GM23338 (cell line): ENCODE results near the gene CYBA. TPM values are rescaled to one million over a fixed set of nuclear protein-coding genes. Genes with fewer than 3 reads are reported as not detected.

Experiments used
- ATAC-seq: fragments of 200-7000 bp; cut with Tn5 transposase; 3 replicates; pipeline ENCODE4 v1.9.1; 2020
- DNase-seq: peaks from one replicate; pipeline ENCODE4 v3.0.0-alpha.2; 2015; ENCODE audit warnings: low spot score
- H2AFZ ChIP-seq: fragments of 200-600 bp; sonication (generic); 2 replicates; pipeline ENCODE4 v1.8.0; 2016; ENCODE audit warnings: antibody characterized with exemption, mild to moderate bottlenecking, moderate library complexity
- H3F3A ChIP-seq: fragments of 200-600 bp; sonication (generic); replicated peaks from 2 replicates; pipeline ENCODE4 v1.8.0; 2017; ENCODE audit warnings: antibody characterized with exemption, mixed run types, low read depth
- H3K27ac ChIP-seq: fragments of 200-600 bp; sonication (generic); 2 replicates; pipeline ENCODE4 v1.6.1; 2016; ENCODE audit warnings: low read depth
- H3K27me3 ChIP-seq: fragments of 200-600 bp; sonication (generic); 2 replicates; pipeline ENCODE4 v1.8.0; 2016; ENCODE audit warnings: mild to moderate bottlenecking, mixed run types, moderate library complexity; ENCODE audit not compliant: insufficient read depth
- H3K36me3 ChIP-seq: fragments of 200-600 bp; sonication (generic); 2 replicates; pipeline ENCODE4 v1.8.0; 2016; ENCODE audit warnings: mild to moderate bottlenecking; ENCODE audit not compliant: insufficient read depth
- H3K4me1 ChIP-seq: fragments of 200-600 bp; sonication (generic); 2 replicates; pipeline ENCODE4 v1.8.0; 2016; ENCODE audit warnings: mild to moderate bottlenecking, moderate library complexity; ENCODE audit not compliant: insufficient read depth
- H3K4me2 ChIP-seq: fragments of 200-600 bp; sonication (generic); 2 replicates; pipeline ENCODE4 v1.7.1; 2017; ENCODE audit warnings: mixed run types
- H3K4me3 ChIP-seq: fragments of 200-600 bp; sonication (generic); 2 replicates; pipeline ENCODE4 v1.6.1; 2016; ENCODE audit warnings: mixed run types
- H3K79me2 ChIP-seq: fragments of 200-600 bp; sonication (generic); replicated peaks from 2 replicates; pipeline ENCODE4 v1.8.0; 2017; ENCODE audit warnings: mild to moderate bottlenecking; ENCODE audit not compliant: insufficient read depth
- H3K9me2 ChIP-seq: fragments of 200-600 bp; sonication (generic); 2 replicates; pipeline ENCODE4 v1.8.0; 2017; ENCODE audit not compliant: insufficient read depth
- H4K20me1 ChIP-seq: fragments of 200-600 bp; sonication (generic); replicated peaks from 2 replicates; pipeline ENCODE4 v1.8.0; 2017; ENCODE audit warnings: mild to moderate bottlenecking; ENCODE audit not compliant: insufficient read depth
- H3K27ac Mint-ChIP-seq: 2 replicates; pipeline ENCODE4 v1.8.0; 2020; ENCODE audit warnings: inconsistent platforms, mild to moderate bottlenecking, moderate library complexity, mixed read lengths
- H3K27me3 Mint-ChIP-seq: 3 replicates; pipeline ENCODE4 v1.8.0; 2022; ENCODE audit warnings: low read depth, mild to moderate bottlenecking, moderate library complexity, mixed read lengths, inconsistent platforms; ENCODE audit not compliant: insufficient read depth, poor library complexity
- H3K36me3 Mint-ChIP-seq: 3 replicates; pipeline ENCODE4 v1.8.0; 2021; ENCODE audit warnings: low read depth, mild to moderate bottlenecking, inconsistent platforms, moderate library complexity, mixed read lengths
- H3K4me1 Mint-ChIP-seq: 3 replicates; pipeline ENCODE4 v1.8.0; 2020; ENCODE audit warnings: mild to moderate bottlenecking, inconsistent platforms, mixed read lengths
- H3K4me3 Mint-ChIP-seq: 3 replicates; pipeline ENCODE4 v1.8.0; 2021; ENCODE audit warnings: moderate library complexity, mild to moderate bottlenecking, inconsistent platforms, mixed read lengths
- H3K9me3 Mint-ChIP-seq: 3 replicates; pipeline ENCODE4 v1.8.0; 2020; ENCODE audit warnings: moderate library complexity, mild to moderate bottlenecking, inconsistent platforms, mixed read lengths
- EZH2 ChIP-seq: fragments of 200-600 bp; sonication (generic); IDR thresholded peaks from one replicate; pipeline ENCODE4 v1.8.0; 2017; ENCODE audit warnings: antibody characterized with exemption, mild to moderate bottlenecking, low read depth; ENCODE audit not compliant: unreplicated experiment
- JUNB ChIP-seq: IDR thresholded peaks from one replicate; pipeline ENCODE4 v1.6.1; 2016; ENCODE audit warnings: antibody characterized with exemption; ENCODE audit not compliant: unreplicated experiment
- POLR2AphosphoS5 ChIP-seq: IDR thresholded peaks from 2 replicates; pipeline ENCODE4 v1.6.1; 2016; ENCODE audit warnings: antibody characterized with exemption, low read depth
- polyA plus RNA-seq: library from polyadenylated mRNA; unstranded; fragments of >200 nt; fragmentation: Nextera tagmentation; extraction: Ambion mirVana; gene quantifications from 2 replicates; pipeline ENCODE4 v1.2.1, GENCODE V29; 2016
- total RNA-seq: library from RNA; depleted of rRNA; stranded (reverse); fragments of >200 nt; shearing (Covaris generic); gene quantifications from 2 replicates; pipeline ENCODE4 v1.2.3, GENCODE V29; 2014
- TF ChIP-seq, protein P1 (sequence below): fragments of 250-450 bp; sonication (Bioruptor Pico); IDR thresholded peaks from 2 replicates; pipeline ENCODE4 v1.5.0; 2020; ENCODE audit warnings: mild to moderate bottlenecking, moderate library complexity
- TF ChIP-seq, protein P2 (sequence below), 2 experiments: fragments of 200-600 bp in 1 of 2; sonication (generic) in 1 of 2; conservative IDR thresholded peaks; 2 replicates each; pipeline versions ENCODE4 v1.5.1 to v1.6.1; 2016 to 2017; ENCODE audit warnings: antibody characterized with exemption in 2 of 2, low read depth in 2 of 2, mild to moderate bottlenecking in 2 of 2, moderate library complexity in 1 of 2
- TF ChIP-seq, protein P3 (sequence below): IDR thresholded peaks from one replicate; pipeline ENCODE4 v1.6.1; 2018; ENCODE audit warnings: antibody characterized with exemption; ENCODE audit not compliant: unreplicated experiment
- TF ChIP-seq, protein P4 (sequence below): IDR thresholded peaks from 2 replicates; pipeline ENCODE4 v1.6.1; 2016; ENCODE audit warnings: antibody characterized with exemption

Gene CYBA
- total and polyA plus RNA-seq, 2 experiments from 2014 or later, result 275 to 281 TPM

DNA sequence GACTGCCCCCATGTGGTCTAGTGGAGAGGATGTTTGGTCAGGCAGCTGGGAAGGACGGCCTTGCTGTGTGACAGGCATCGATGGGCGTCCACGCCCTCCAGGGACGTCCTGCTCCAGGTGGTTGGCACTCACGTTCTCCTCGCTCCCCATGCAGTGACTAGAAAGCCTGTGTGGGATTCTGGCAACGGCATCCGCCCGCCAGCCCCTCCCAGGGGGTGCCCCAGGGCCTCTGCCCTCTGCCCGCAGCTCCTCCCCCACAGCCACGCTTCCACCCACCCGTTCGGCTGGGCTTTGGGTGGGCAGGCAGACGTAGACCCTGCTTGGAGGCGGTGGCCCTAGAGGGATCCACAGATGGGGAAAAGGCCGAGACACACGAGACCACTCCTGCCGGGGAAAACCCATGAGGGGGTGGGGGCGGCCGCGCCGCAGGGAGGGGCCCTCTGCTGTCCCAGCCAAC lies 17.1 kb downstream of the CYBA start:
- no peaks in the 10 kb centered on the region for H3K79me2 ChIP-seq
- TF ChIP-seq, protein P1, sequence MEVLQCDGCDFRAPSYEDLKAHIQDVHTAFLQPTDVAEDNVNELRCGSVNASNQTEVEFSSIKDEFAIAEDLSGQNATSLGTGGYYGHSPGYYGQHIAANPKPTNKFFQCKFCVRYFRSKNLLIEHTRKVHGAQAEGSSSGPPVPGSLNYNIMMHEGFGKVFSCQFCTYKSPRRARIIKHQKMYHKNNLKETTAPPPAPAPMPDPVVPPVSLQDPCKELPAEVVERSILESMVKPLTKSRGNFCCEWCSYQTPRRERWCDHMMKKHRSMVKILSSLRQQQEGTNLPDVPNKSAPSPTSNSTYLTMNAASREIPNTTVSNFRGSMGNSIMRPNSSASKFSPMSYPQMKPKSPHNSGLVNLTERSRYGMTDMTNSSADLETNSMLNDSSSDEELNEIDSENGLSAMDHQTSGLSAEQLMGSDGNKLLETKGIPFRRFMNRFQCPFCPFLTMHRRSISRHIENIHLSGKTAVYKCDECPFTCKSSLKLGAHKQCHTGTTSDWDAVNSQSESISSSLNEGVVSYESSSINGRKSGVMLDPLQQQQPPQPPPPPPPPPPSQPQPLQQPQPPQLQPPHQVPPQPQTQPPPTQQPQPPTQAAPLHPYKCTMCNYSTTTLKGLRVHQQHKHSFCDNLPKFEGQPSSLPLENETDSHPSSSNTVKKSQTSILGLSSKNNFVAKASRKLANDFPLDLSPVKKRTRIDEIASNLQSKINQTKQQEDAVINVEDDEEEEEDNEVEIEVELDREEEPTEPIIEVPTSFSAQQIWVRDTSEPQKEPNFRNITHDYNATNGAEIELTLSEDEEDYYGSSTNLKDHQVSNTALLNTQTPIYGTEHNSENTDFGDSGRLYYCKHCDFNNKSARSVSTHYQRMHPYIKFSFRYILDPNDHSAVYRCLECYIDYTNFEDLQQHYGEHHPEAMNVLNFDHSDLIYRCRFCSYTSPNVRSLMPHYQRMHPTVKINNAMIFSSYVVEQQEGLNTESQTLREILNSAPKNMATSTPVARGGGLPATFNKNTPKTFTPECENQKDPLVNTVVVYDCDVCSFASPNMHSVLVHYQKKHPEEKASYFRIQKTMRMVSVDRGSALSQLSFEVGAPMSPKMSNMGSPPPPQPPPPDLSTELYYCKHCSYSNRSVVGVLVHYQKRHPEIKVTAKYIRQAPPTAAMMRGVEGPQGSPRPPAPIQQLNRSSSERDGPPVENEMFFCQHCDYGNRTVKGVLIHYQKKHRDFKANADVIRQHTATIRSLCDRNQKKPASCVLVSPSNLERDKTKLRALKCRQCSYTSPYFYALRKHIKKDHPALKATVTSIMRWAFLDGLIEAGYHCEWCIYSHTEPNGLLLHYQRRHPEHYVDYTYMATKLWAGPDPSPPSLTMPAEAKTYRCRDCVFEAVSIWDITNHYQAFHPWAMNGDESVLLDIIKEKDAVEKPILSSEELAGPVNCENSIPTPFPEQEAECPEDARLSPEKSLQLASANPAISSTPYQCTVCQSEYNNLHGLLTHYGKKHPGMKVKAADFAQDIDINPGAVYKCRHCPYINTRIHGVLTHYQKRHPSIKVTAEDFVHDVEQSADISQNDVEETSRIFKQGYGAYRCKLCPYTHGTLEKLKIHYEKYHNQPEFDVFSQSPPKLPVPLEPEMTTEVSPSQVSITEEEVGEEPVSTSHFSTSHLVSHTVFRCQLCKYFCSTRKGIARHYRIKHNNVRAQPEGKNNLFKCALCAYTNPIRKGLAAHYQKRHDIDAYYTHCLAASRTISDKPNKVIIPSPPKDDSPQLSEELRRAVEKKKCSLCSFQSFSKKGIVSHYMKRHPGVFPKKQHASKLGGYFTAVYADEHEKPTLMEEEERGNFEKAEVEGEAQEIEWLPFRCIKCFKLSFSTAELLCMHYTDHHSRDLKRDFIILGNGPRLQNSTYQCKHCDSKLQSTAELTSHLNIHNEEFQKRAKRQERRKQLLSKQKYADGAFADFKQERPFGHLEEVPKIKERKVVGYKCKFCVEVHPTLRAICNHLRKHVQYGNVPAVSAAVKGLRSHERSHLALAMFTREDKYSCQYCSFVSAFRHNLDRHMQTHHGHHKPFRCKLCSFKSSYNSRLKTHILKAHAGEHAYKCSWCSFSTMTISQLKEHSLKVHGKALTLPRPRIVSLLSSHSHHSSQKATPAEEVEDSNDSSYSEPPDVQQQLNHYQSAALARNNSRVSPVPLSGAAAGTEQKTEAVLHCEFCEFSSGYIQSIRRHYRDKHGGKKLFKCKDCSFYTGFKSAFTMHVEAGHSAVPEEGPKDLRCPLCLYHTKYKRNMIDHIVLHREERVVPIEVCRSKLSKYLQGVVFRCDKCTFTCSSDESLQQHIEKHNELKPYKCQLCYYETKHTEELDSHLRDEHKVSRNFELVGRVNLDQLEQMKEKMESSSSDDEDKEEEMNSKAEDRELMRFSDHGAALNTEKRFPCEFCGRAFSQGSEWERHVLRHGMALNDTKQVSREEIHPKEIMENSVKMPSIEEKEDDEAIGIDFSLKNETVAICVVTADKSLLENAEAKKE (CRISPR knock-in tag), result no peak
- no peak for TF ChIP-seq POLR2AphosphoS5
- TF ChIP-seq, protein P2, sequence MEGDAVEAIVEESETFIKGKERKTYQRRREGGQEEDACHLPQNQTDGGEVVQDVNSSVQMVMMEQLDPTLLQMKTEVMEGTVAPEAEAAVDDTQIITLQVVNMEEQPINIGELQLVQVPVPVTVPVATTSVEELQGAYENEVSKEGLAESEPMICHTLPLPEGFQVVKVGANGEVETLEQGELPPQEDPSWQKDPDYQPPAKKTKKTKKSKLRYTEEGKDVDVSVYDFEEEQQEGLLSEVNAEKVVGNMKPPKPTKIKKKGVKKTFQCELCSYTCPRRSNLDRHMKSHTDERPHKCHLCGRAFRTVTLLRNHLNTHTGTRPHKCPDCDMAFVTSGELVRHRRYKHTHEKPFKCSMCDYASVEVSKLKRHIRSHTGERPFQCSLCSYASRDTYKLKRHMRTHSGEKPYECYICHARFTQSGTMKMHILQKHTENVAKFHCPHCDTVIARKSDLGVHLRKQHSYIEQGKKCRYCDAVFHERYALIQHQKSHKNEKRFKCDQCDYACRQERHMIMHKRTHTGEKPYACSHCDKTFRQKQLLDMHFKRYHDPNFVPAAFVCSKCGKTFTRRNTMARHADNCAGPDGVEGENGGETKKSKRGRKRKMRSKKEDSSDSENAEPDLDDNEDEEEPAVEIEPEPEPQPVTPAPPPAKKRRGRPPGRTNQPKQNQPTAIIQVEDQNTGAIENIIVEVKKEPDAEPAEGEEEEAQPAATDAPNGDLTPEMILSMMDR (conservative IDR thresholded peaks at IDR 0.05; ENCODE audit: low read depth in 2 of 2), result peak; percentile 53 to 81; a peak in 3 of 4 replicates
- no peak for TF ChIP-seq JUNB
- TF ChIP-seq, protein P3, sequence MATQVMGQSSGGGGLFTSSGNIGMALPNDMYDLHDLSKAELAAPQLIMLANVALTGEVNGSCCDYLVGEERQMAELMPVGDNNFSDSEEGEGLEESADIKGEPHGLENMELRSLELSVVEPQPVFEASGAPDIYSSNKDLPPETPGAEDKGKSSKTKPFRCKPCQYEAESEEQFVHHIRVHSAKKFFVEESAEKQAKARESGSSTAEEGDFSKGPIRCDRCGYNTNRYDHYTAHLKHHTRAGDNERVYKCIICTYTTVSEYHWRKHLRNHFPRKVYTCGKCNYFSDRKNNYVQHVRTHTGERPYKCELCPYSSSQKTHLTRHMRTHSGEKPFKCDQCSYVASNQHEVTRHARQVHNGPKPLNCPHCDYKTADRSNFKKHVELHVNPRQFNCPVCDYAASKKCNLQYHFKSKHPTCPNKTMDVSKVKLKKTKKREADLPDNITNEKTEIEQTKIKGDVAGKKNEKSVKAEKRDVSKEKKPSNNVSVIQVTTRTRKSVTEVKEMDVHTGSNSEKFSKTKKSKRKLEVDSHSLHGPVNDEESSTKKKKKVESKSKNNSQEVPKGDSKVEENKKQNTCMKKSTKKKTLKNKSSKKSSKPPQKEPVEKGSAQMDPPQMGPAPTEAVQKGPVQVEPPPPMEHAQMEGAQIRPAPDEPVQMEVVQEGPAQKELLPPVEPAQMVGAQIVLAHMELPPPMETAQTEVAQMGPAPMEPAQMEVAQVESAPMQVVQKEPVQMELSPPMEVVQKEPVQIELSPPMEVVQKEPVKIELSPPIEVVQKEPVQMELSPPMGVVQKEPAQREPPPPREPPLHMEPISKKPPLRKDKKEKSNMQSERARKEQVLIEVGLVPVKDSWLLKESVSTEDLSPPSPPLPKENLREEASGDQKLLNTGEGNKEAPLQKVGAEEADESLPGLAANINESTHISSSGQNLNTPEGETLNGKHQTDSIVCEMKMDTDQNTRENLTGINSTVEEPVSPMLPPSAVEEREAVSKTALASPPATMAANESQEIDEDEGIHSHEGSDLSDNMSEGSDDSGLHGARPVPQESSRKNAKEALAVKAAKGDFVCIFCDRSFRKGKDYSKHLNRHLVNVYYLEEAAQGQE, result no peak
- TF ChIP-seq, protein P4, sequence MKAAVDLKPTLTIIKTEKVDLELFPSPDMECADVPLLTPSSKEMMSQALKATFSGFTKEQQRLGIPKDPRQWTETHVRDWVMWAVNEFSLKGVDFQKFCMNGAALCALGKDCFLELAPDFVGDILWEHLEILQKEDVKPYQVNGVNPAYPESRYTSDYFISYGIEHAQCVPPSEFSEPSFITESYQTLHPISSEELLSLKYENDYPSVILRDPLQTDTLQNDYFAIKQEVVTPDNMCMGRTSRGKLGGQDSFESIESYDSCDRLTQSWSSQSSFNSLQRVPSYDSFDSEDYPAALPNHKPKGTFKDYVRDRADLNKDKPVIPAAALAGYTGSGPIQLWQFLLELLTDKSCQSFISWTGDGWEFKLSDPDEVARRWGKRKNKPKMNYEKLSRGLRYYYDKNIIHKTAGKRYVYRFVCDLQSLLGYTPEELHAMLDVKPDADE, result no peak
- no peak for TF ChIP-seq EZH2
- 0 out of 2 replicates have a peak, but pooled peaks cover 16% of the 10 kb centered on the region for H3F3A ChIP-seq
- peak overlapping the region; percentile 89 for H3K4me3 ChIP-seq
- H2AFZ ChIP-seq, result no peak overlapping the region
- Mint-ChIP-seq H3K36me3 (peaks cover 26% of the 10 kb centered on the region; the same call in 2 of the 3 replicates), H3K9me3 (no peaks in the 10 kb centered on the region), H3K4me1 (peaks cover 36% of the 10 kb centered on the region), H3K4me3 (peak overlapping the region; percentile 71; the same call in 2 of the 3 replicates), H3K27me3 (peaks cover 22% of the 10 kb centered on the region), H3K27ac (no peak overlapping the region)
- no peaks in the 10 kb centered on the region for H3K9me2 ChIP-seq
- H4K20me1 ChIP-seq, result no peaks in the 10 kb centered on the region
- H3K4me1 ChIP-seq, result peaks cover 21% of the 10 kb centered on the region
- peak overlapping the region; percentile 91 for H3K4me2 ChIP-seq
- peak; percentile 51 for ATAC-seq
- H3K36me3 ChIP-seq, result peaks cover 13% of the 10 kb centered on the region; the same call in 1 of the 2 replicates
- H3K27ac ChIP-seq, result no peak overlapping the region
- H3K27me3 ChIP-seq, result no peaks in the 10 kb centered on the region; the same call in 1 of the 2 replicates
- peak; percentile 86 for DNase-seq
